Endometrium (tissue), 2 donors: ENCODE results near the gene ADSS2.
"Not testable (repeated sequence)": the region's sequence is repeated elsewhere in the genome, so short reads cannot be mapped to it uniquely, and the experiment has no call there.

Experiments
- FAIRE-seq: peaks from 2 replicates; lab custom pipeline; 2012; peaks lifted over from hg19 to GRCh38; lab: Jason Lieb, UNC
- donor health status: control.
- donor health status: control.

Gene ADSS2

DNA sequence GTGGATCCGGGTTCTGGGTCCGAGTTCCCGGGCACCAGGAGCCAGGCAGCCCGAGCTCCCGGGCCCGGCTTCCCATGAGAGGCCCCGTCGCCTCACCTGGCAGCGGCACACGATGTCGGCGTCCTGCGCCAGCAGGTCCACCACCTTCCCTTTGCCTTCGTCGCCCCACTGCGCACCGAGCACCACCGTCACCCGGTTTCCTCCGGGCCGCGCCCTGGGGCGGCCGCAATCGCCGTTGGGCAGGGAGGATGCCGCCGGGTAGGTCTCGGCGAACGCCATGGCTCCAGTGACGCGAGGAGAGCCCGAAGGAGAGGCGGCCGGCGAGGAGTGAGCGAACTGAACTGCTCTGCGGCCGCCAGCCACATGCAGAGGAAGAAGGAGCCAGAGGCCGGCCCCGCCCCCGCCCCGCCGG lies at the start of gene ADSS2:
Gene ADSS2, minus strand, starts transcription at position 371 of the 412 bp plus-strand sequence. Its CDS starts 92 bp downstream, at position 279.
- FAIRE-seq, result no peak

DNA sequence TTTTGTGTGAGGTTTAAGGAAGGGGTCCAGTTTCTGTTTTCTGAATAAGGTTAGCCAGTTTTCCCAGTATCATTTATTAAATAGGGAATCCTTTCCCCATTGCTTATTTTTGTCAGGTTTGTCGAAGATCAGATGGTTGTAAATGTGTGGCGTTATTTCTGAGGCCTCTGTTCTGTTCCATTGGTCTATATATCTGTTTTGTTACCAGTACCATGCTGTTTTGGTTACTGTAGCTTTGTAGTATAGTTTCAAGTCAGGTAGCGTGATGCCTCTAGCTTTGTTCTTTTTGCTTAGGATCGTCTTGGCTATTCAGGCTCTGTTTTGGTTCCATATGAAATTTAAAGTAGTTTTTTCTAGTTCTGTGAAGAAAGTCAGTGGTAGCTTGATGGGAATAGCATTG lies 48.8 kb upstream of the ADSS2 start:
- not testable (repeated sequence) for FAIRE-seq

- FAIRE-seq, result not testable (repeated sequence)
These were observed 47.8 kb upstream of the ADSS2 start for GRCh38 chr1:244499484-244499883.

- no peak for FAIRE-seq
These were observed 46.1 kb upstream of the ADSS2 start for GRCh38 chr1:244497805-244498204.

DNA sequence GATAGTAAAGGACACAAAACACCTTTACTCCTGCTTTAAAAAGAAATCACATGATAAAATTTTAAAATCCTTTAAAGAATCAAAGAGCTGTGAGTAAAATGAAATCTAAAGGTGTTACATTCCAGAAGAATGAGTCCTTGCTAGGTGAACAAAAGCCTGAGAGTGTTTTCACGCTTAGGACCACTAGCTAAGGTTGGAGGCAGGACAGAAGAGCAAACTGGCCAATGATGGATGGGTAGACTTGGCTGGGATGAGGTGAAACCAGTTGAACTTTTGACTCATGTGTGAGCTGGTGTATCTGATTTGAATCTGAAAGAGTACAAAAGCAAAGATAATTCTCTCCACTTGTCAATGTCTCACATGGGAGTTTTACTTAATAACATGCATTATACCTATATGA lies 44.5 kb upstream of the ADSS2 start:
- FAIRE-seq, result no peak

DNA sequence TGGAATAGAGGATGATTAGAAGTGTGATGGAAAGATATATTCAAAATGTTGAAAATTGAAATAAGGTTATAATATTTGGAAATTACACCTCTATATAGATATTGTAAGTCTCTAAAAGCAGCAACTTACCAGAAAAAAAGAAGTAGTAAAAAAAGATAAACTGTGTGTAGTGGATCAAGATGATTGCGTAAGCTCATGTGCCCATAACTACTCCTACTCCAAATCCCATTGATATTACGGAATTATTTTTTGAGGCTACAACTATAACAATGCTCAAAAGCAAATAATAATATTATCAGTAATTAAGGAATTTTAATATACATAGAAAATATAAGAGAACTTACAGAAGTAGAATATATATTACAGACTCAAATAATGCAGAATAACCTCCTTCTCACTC lies 42.9 kb upstream of the ADSS2 start:
- FAIRE-seq, result no peak

DNA sequence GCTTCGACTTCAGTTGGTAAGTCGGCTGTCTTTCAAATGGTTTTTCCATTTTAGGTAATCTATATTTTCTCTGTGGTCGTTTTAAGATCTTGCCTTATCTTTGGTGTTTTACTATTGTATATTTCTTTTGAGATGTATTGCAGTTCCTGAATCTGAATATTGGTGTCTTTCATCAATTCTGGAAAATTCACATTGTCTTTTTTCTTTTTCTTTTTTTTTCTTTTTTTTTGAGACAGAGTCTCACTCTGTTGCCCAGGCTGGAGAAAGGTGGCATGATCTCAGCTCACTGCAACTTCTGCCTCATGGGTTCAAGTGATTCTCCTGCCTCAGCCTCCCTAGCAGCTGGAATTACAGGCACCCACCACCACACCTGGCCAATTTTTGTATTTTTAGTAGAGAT lies 33.3 kb upstream of the ADSS2 start:
- not testable (repeated sequence) for FAIRE-seq

- no peak for FAIRE-seq
These were observed 21.4 kb upstream of the ADSS2 start for GRCh38 chr1:244473059-244473605.

DNA sequence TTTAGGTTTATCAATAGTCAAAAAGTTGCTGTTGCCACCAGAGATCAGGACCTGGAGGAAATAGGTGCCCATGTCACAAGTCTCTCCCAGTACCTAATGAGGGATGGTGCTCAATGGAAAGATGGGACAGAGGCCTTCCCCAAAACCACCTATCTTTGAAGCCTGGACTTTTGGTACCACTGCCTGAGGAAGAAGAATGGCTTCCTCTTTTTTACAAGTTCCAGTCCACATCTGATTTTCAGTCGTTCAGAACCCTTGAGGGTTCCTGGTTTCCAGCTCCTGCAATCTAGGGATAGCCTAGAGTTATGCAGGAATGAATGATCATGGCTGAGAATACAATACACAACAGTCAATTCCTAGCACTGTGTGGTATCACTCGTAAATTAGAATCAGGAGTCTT lies 15.0 kb upstream of the ADSS2 start:
- no peak for FAIRE-seq

GRCh38 chr1:244461245-244462071 lies 9.7 kb upstream of the ADSS2 start, which contains the start of gene CATSPERE:
TSS of gene CATSPERE (plus strand) at chr1:244461273. CDS start at chr1:244461430, 157 bp downstream.
- FAIRE-seq, result no peak

- no peak for FAIRE-seq
These were observed 8.5 kb upstream of the ADSS2 start for GRCh38 chr1:244460197-244460596.

DNA sequence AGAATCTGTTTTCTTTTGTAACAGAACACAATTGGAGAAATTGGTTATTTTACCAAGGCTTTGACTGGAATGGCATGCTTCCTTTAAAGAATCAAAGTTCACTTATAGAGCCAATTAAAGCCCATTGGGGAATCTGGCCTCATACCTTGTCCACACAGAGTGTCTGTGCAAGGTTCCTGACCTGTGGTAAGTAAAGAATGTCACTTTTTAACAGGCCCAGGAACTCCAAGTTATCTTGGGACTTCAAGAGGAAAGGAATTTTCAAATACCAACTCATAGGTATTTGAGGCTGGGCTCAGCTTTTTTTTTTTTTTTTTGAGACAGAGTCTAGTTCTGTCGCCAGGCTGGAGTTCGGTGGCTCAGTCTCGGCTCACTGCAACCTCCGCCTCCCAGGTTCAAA lies 7.1 kb upstream of the ADSS2 start:
- FAIRE-seq, result no peak

DNA sequence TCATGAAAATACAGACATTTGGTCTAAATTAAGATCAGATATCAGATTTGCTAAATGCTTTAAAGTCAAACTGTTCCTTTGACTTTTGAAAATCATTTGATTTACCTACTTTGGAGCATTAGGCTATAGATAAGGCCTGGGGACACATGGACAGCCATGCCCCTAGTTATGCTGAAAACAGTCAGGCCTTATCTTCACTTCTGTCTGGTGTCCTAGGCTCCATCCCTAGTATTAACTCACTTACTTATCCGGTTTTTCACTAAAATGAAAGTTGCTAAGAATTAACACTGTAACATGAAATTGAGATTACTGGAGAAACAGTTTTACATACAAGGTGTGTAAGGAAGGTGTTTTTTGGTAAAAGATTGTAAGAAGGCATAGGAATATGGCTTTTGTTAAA lies 4.9 kb upstream of the ADSS2 start:
- no peak for FAIRE-seq

DNA sequence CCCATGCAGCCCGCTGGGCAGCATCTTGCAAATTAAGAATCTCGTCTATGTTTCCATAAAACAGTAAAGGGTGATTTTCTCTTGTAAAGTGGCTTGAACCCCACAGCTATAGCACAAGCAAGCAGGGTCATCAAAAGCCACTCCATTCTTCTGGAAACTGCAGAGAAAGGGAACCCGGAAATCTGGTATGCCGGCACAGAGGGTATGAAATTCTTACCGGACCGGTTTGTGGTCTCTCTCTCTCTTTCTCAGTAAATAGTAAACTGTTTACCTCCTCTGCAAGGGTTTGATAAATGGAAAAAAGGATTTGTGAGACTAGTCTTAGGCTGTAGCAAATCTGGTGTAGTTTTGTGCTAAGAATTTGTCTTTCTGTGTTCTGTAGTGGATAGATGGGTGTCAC lies 2.7 kb upstream of the ADSS2 start:
- no peak for FAIRE-seq

DNA sequence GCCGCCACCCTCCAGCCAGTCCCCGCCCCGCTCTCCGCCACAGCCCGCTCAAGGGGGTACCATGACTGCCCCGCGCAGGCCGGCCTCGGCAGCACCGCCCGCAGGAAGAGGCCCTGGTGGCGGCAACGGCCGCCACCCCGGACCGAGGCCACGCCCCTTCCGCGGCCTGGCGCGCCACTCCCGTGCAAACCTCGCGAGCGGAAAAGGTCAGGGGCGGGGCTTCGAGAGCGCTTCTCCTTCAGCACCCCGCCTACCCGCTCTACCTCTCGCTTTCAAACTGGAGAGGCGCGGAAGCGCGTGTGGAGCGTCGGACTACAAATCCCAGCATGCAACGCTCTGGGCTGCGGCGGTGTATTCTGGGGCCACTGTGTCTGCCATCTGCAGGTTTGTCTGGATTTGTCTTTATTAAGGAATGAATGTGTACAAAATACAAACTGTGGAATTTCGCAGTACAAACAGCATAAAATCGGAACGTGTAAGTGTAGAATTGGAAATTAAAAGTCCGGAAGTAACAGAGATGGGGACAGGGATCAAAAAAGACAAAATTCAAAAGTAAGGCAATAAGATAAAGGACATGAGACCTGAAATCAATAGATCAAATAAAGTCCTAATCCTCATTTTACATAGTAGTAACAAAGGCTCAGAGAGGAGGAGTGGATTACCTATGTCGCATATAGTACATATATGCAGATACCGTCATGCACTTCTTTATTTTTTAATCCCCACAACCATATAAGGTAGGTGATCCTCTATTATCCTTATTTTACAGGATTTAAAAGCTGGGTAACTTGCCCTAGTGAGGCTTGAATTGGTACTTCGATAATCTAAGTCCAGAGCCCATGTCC lies 464 bp upstream of the ADSS2 start:
- FAIRE-seq, result peak; percentile 98

DNA sequence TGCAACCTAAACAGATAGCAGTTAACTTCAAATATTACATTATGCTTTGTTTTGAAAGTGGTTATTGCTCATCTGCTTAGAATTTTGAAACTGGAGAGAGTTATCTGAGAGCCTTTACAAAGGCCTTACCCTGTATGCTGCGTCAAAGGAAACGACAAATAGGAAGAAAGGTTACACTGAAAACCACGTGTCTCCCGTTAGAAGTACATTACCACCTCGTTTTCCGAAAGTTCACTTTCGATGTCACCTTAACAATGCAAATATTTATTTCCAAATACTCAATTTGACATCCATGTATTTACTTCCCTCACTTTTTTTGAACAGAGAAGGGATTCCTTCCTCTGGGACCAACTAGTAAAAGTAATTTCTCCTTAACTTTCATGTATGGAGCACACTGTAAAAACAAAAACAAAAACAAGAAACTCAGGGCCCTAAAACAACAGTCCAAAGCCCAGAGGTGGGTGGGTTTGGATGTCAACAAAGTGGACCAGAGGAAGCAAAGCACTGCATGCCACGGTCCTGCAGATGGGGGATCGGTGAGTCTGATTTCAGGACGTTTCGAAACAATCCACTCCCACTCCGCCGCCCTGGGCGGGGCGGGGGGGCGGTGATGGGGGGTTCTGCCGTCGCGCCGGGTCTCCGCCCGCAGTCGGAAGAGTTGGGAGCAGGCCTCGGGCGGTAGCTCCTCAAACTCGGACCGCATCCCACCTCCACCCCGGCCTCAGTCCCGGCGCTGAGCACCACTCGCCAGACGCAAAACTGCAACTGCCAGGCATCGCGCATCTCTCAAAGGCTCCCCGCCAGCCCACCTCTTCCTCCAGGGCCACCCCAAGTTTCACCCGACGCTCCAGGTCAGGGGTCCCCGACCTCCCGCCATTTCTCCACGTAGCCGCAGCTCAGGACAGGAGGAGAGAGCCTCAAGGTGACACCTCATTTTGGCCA lies 841 bp downstream of the ADSS2 start:
- peak; percentile 37 for FAIRE-seq

DNA sequence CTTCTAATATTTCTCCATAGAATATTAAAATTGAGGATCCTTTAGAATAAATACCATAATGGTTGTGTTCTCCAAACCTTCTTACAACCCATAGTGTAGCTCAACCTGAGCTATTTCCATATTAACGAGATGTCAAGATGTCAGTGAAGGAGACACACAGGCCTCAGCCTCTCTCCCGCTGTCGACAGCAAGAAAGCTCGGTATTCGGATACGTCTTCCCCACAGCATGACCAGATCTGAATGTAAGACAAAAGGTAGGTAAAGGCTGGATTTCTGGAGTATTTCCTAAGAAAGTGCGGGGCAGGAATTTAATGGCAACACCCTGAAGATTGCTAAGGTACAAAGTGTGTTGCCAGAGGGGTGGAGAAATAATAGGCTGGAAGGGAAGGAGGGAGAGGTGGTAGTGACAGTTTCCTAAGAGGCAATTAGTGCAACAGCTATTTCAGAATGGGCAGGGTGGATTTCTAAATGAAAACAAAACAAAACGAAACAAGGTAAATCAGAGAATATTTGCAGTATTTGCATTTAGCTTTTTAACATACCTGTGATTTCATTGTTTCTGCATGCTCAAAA lies 1.7 kb downstream of the ADSS2 start:
- no peak for FAIRE-seq

DNA sequence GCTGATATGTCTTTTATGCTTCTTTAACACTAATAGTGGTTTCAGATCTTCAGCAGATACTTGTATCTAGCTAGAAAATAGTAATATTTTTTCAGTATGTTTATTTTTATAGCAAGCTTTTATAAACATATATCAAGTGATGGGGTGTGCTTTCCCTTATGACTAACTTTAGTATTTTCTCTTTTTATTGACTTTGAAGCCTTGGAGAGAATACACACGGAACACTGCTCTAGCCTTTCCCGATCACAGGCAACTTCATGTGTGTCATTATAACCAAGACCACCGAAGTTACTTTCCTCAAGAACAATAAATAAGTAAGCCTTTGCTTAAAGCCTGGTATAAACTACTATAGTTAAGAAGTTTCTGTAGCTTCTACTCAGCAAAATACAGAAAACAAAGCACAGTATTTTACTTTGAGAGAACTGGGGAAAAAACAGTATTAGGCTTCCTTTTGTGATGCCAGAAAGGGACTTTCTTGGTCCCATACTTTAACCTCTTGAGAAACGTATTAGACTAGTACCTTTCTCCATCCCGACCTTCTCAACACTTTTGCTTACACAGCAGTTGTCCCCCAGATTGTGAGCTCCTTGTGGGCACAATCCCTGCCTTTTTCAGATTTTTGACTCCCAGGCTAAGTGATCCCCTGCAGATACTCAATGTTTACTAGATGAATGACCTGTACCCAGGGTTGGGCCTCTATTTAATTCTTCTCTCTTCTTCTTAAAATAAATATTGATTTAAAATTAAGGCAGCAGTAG lies 3.3 kb downstream of the ADSS2 start:
- FAIRE-seq, result no peak

GRCh38 chr1:244447552-244447951 lies 4.2 kb downstream of the ADSS2 start:
- FAIRE-seq, result no peak

- no peak for FAIRE-seq
These were observed 4.7 kb downstream of the ADSS2 start for GRCh38 chr1:244447024-244447423.
